GM23338 (cell line): Measurements from ENCODE around the gene GET4. TPM values are rescaled to one million over a fixed set of nuclear protein-coding genes. Genes with fewer than 3 reads are reported as not detected.

ENCODE experiments used
- ATAC-seq: fragments of 200-7000 bp; cut with Tn5 transposase; 3 replicates; pipeline ENCODE4 v1.9.1; 2020
- DNase-seq: peaks from one replicate; pipeline ENCODE4 v3.0.0-alpha.2; 2015; ENCODE audit warnings: low spot score
- H2AFZ ChIP-seq: fragments of 200-600 bp; sonication (generic); 2 replicates; pipeline ENCODE4 v1.8.0; 2016; ENCODE audit warnings: antibody characterized with exemption, mild to moderate bottlenecking, moderate library complexity
- H3F3A ChIP-seq: fragments of 200-600 bp; sonication (generic); replicated peaks from 2 replicates; pipeline ENCODE4 v1.8.0; 2017; ENCODE audit warnings: antibody characterized with exemption, mixed run types, low read depth
- H3K27ac ChIP-seq: fragments of 200-600 bp; sonication (generic); 2 replicates; pipeline ENCODE4 v1.6.1; 2016; ENCODE audit warnings: low read depth
- H3K27me3 ChIP-seq: fragments of 200-600 bp; sonication (generic); 2 replicates; pipeline ENCODE4 v1.8.0; 2016; ENCODE audit warnings: mild to moderate bottlenecking, mixed run types, moderate library complexity; ENCODE audit not compliant: insufficient read depth
- H3K36me3 ChIP-seq: fragments of 200-600 bp; sonication (generic); 2 replicates; pipeline ENCODE4 v1.8.0; 2016; ENCODE audit warnings: mild to moderate bottlenecking; ENCODE audit not compliant: insufficient read depth
- H3K4me1 ChIP-seq: fragments of 200-600 bp; sonication (generic); 2 replicates; pipeline ENCODE4 v1.8.0; 2016; ENCODE audit warnings: mild to moderate bottlenecking, moderate library complexity; ENCODE audit not compliant: insufficient read depth
- H3K4me2 ChIP-seq: fragments of 200-600 bp; sonication (generic); 2 replicates; pipeline ENCODE4 v1.7.1; 2017; ENCODE audit warnings: mixed run types
- H3K4me3 ChIP-seq: fragments of 200-600 bp; sonication (generic); 2 replicates; pipeline ENCODE4 v1.6.1; 2016; ENCODE audit warnings: mixed run types
- H3K79me2 ChIP-seq: fragments of 200-600 bp; sonication (generic); replicated peaks from 2 replicates; pipeline ENCODE4 v1.8.0; 2017; ENCODE audit warnings: mild to moderate bottlenecking; ENCODE audit not compliant: insufficient read depth
- H3K9me2 ChIP-seq: fragments of 200-600 bp; sonication (generic); 2 replicates; pipeline ENCODE4 v1.8.0; 2017; ENCODE audit not compliant: insufficient read depth
- H4K20me1 ChIP-seq: fragments of 200-600 bp; sonication (generic); replicated peaks from 2 replicates; pipeline ENCODE4 v1.8.0; 2017; ENCODE audit warnings: mild to moderate bottlenecking; ENCODE audit not compliant: insufficient read depth
- H3K27ac Mint-ChIP-seq: 2 replicates; pipeline ENCODE4 v1.8.0; 2020; ENCODE audit warnings: inconsistent platforms, mild to moderate bottlenecking, moderate library complexity, mixed read lengths
- H3K27me3 Mint-ChIP-seq: 3 replicates; pipeline ENCODE4 v1.8.0; 2022; ENCODE audit warnings: low read depth, mild to moderate bottlenecking, moderate library complexity, mixed read lengths, inconsistent platforms; ENCODE audit not compliant: insufficient read depth, poor library complexity
- H3K36me3 Mint-ChIP-seq: 3 replicates; pipeline ENCODE4 v1.8.0; 2021; ENCODE audit warnings: low read depth, mild to moderate bottlenecking, inconsistent platforms, moderate library complexity, mixed read lengths
- H3K4me1 Mint-ChIP-seq: 3 replicates; pipeline ENCODE4 v1.8.0; 2020; ENCODE audit warnings: mild to moderate bottlenecking, inconsistent platforms, mixed read lengths
- H3K4me3 Mint-ChIP-seq: 3 replicates; pipeline ENCODE4 v1.8.0; 2021; ENCODE audit warnings: moderate library complexity, mild to moderate bottlenecking, inconsistent platforms, mixed read lengths
- H3K9me3 Mint-ChIP-seq: 3 replicates; pipeline ENCODE4 v1.8.0; 2020; ENCODE audit warnings: moderate library complexity, mild to moderate bottlenecking, inconsistent platforms, mixed read lengths
- CTCF ChIP-seq, 2 experiments: fragments of 200-600 bp in 1 of 2; sonication (generic) in 1 of 2; conservative IDR thresholded peaks; 2 replicates each; pipeline versions ENCODE4 v1.5.1 to v1.6.1; 2016 to 2017; ENCODE audit warnings: antibody characterized with exemption in 2 of 2, low read depth in 2 of 2, mild to moderate bottlenecking in 2 of 2, moderate library complexity in 1 of 2
- ETS1 ChIP-seq: IDR thresholded peaks from 2 replicates; pipeline ENCODE4 v1.6.1; 2016; ENCODE audit warnings: antibody characterized with exemption
- EZH2 ChIP-seq: fragments of 200-600 bp; sonication (generic); IDR thresholded peaks from one replicate; pipeline ENCODE4 v1.8.0; 2017; ENCODE audit warnings: antibody characterized with exemption, mild to moderate bottlenecking, low read depth; ENCODE audit not compliant: unreplicated experiment
- EZH2phosphoT487 ChIP-seq: fragments of 200-600 bp; sonication (generic); IDR thresholded peaks from one replicate; pipeline ENCODE4 v1.8.1; 2018; ENCODE audit warnings: antibody characterized with exemption; ENCODE audit not compliant: unreplicated experiment
- JUNB ChIP-seq: IDR thresholded peaks from one replicate; pipeline ENCODE4 v1.6.1; 2016; ENCODE audit warnings: antibody characterized with exemption; ENCODE audit not compliant: unreplicated experiment
- NANOG ChIP-seq: IDR thresholded peaks from 2 replicates; pipeline ENCODE4 v1.6.1; 2016; ENCODE audit warnings: antibody characterized with exemption, borderline replicate concordance
- POLR2AphosphoS5 ChIP-seq: IDR thresholded peaks from 2 replicates; pipeline ENCODE4 v1.6.1; 2016; ENCODE audit warnings: antibody characterized with exemption, low read depth
- ZNF114 ChIP-seq: fragments of 250-450 bp; sonication (Bioruptor Pico); IDR thresholded peaks from 2 replicates; pipeline ENCODE4 v1.5.0; 2020; ENCODE audit warnings: mild to moderate bottlenecking, moderate library complexity
- ZNF331 ChIP-seq: fragments of 250-450 bp; sonication (Bioruptor Pico); IDR thresholded peaks from 2 replicates; pipeline ENCODE4 v1.5.0; 2020; ENCODE audit warnings: low read depth, mild to moderate bottlenecking, moderate library complexity
- ZNF462 ChIP-seq: fragments of 250-450 bp; sonication (Bioruptor Pico); IDR thresholded peaks from 2 replicates; pipeline ENCODE4 v1.5.0; 2020; ENCODE audit warnings: mild to moderate bottlenecking, moderate library complexity
- polyA plus RNA-seq: library from polyadenylated mRNA; unstranded; fragments of >200 nt; fragmentation: Nextera tagmentation; extraction: Ambion mirVana; gene quantifications from 2 replicates; pipeline ENCODE4 v1.2.1, GENCODE V29; 2016
- total RNA-seq: library from RNA; depleted of rRNA; stranded (reverse); fragments of >200 nt; shearing (Covaris generic); gene quantifications from 2 replicates; pipeline ENCODE4 v1.2.3, GENCODE V29; 2014

GET4 gene
- total and polyA plus RNA-seq, 2 experiments from 2014 or later: 48.0 to 79.1 TPM

GRCh38 chr7:865921-866320, 10.4 kb upstream of the GET4 start:
- peaks cover 78% of the 10 kb centered on the region for H3K36me3 Mint-ChIP-seq
- Histone ChIP-seq H3K36me3 (peaks cover 15% of the 10 kb centered on the region; the same call in 1 of the 2 replicates), H3K4me3 (no peak overlapping the region), H3K27ac (no peak overlapping the region), H2AFZ (no peak overlapping the region), H3K4me1 (no peaks in the 10 kb centered on the region), H3K4me2 (no peak overlapping the region), H3K79me2 (peaks cover 15% of the 10 kb centered on the region; the same call in 1 of the 2 replicates), H3F3A (no peaks in the 10 kb centered on the region), H4K20me1 (0 out of 2 replicates have a peak, but pooled peaks cover 3% of the 10 kb centered on the region), H3K27me3 (no peaks in the 10 kb centered on the region), H3K9me2 (no peaks in the 10 kb centered on the region)
- no peak for TF ChIP-seq ZNF462 (CRISPR knock-in tag)
- TF ChIP-seq ZNF114 (CRISPR knock-in tag): no peak
- TF ChIP-seq POLR2AphosphoS5: no peak
- no peak for TF ChIP-seq CTCF (conservative IDR thresholded peaks at IDR 0.05; ENCODE audit: low read depth in 2 of 2)
- TF ChIP-seq EZH2phosphoT487: no peak
- no peak for TF ChIP-seq ZNF331 (CRISPR knock-in tag)
- no peak for TF ChIP-seq JUNB
- no peak for TF ChIP-seq NANOG
- TF ChIP-seq ETS1: no peak
- no peak for TF ChIP-seq EZH2
- DNase-seq (no peak), ATAC-seq (no peak)
- H3K27me3 Mint-ChIP-seq: peaks cover 8% of the 10 kb centered on the region
- no peak overlapping the region for H3K27ac Mint-ChIP-seq
- H3K9me3 Mint-ChIP-seq: no peaks in the 10 kb centered on the region
- no peak overlapping the region for H3K4me3 Mint-ChIP-seq
- no peaks in the 10 kb centered on the region for H3K4me1 Mint-ChIP-seq
